SK-N-SH treated with all-trans-retinoic acid at 6 μM for 48 hours (cell line): ENCODE results near the gene MFAP4.

ENCODE experiments used
- ATAC-seq: fragments of 200-7000 bp; cut with Tn5 transposase; 3 replicates; pipeline ENCODE4 v1.9.1; 2020; ENCODE audit warnings: mild to moderate bottlenecking, moderate library complexity
- ARNTL ChIP-seq: fragments of 450-650 bp; formaldehyde crosslinking; IDR thresholded peaks from 2 replicates; pipeline ENCODE4 v1.5.0; 2020; ENCODE audit warnings: low read depth, mild to moderate bottlenecking, moderate library complexity, borderline replicate concordance
- BACH2 ChIP-seq: fragments of 250-450 bp; sonication (Bioruptor Pico); IDR thresholded peaks from 2 replicates; pipeline ENCODE4 v1.9.0; 2021; ENCODE audit warnings: mild to moderate bottlenecking, borderline replicate concordance
- CSDC2 ChIP-seq: fragments of 250-450 bp; sonication (Bioruptor Pico); IDR thresholded peaks from 2 replicates; pipeline ENCODE4 v1.5.0; 2020; ENCODE audit warnings: mild to moderate bottlenecking, moderate library complexity
- ESRRG ChIP-seq: fragments of 250-450 bp; sonication (Bioruptor Pico); IDR thresholded peaks from 2 replicates; pipeline ENCODE4 v1.6.1; 2021; ENCODE audit warnings: mild to moderate bottlenecking
- GLIS3 ChIP-seq: fragments of 250-450 bp; sonication (Bioruptor Pico); IDR thresholded peaks from 2 replicates; pipeline ENCODE4 v1.5.0; 2020; ENCODE audit warnings: mild to moderate bottlenecking, moderate library complexity
- ISL1 ChIP-seq: fragments of 250-450 bp; sonication (Bioruptor Pico); IDR thresholded peaks from 2 replicates; pipeline ENCODE4 v2.1.2; 2022; ENCODE audit warnings: mild to moderate bottlenecking, moderate library complexity
- OSR1 ChIP-seq: fragments of 250-450 bp; sonication (Bioruptor Pico); IDR thresholded peaks from 2 replicates; pipeline ENCODE4 v1.8.0; 2022; ENCODE audit warnings: moderate library complexity, mild to moderate bottlenecking, inconsistent platforms
- PATZ1 ChIP-seq: fragments of 250-450 bp; sonication (Bioruptor Pico); IDR thresholded peaks from 2 replicates; pipeline ENCODE4 v1.8.0; 2020; ENCODE audit warnings: mild to moderate bottlenecking, moderate library complexity, borderline replicate concordance
- PPARA ChIP-seq: fragments of 250-450 bp; sonication (Bioruptor Pico); IDR thresholded peaks from 2 replicates; pipeline ENCODE4 v1.5.0; 2020; ENCODE audit warnings: mild to moderate bottlenecking, borderline replicate concordance
- RARB ChIP-seq: fragments of 250-450 bp; sonication (Bioruptor Pico); IDR thresholded peaks from 2 replicates; pipeline ENCODE4 v1.8.0; 2021; ENCODE audit warnings: mild to moderate bottlenecking, moderate library complexity
- SNAI2 ChIP-seq: fragments of 250-450 bp; sonication (Bioruptor Pico); IDR thresholded peaks from 2 replicates; pipeline ENCODE4 v1.5.0; 2020; ENCODE audit warnings: mild to moderate bottlenecking, moderate library complexity
- TCF4 ChIP-seq: fragments of 250-450 bp; sonication (Bioruptor Pico); IDR thresholded peaks from 2 replicates; pipeline ENCODE4 v1.8.0; 2021; ENCODE audit warnings: mild to moderate bottlenecking, moderate library complexity, borderline replicate concordance
- TOX ChIP-seq: fragments of 250-450 bp; sonication (Bioruptor Pico); IDR thresholded peaks from 2 replicates; pipeline ENCODE4 v1.8.0; 2021; ENCODE audit warnings: mild to moderate bottlenecking, moderate library complexity, borderline replicate concordance
- ZC3H10 ChIP-seq: fragments of 250-450 bp; sonication (Bioruptor Pico); IDR thresholded peaks from 2 replicates; pipeline ENCODE4 v1.5.1; 2021; ENCODE audit warnings: mild to moderate bottlenecking, moderate library complexity
- ZFP3 ChIP-seq: fragments of 250-450 bp; sonication (Bioruptor Pico); IDR thresholded peaks from 2 replicates; pipeline ENCODE4 v1.5.0; 2020; ENCODE audit warnings: mild to moderate bottlenecking, moderate library complexity
- ZFP30 ChIP-seq: fragments of 450-650 bp; formaldehyde crosslinking; IDR thresholded peaks from 2 replicates; pipeline ENCODE4 v1.5.0; 2022; ENCODE audit warnings: mild to moderate bottlenecking, moderate library complexity
- ZNF565 ChIP-seq: fragments of 450-650 bp; formaldehyde crosslinking; conservative IDR thresholded peaks from 2 replicates; pipeline ENCODE4 v1.5.0; 2020; ENCODE audit warnings: low read depth, mild to moderate bottlenecking, moderate library complexity
- ZNF70 ChIP-seq: fragments of 450-650 bp; formaldehyde crosslinking; IDR thresholded peaks from 2 replicates; pipeline ENCODE4 v1.5.0; 2020; ENCODE audit warnings: mild to moderate bottlenecking, moderate library complexity
- ZNF8 ChIP-seq: fragments of 450-650 bp; formaldehyde crosslinking; IDR thresholded peaks from 2 replicates; pipeline ENCODE4 v1.5.0; 2020; ENCODE audit warnings: mild to moderate bottlenecking, moderate library complexity
- TF ChIP-seq, protein P1 (sequence below): fragments of 250-450 bp; sonication (Bioruptor Pico); IDR thresholded peaks from 2 replicates; pipeline ENCODE4 v1.5.1; 2021; ENCODE audit warnings: mild to moderate bottlenecking, moderate library complexity
- TF ChIP-seq, protein P2 (sequence below): fragments of 250-450 bp; sonication (Bioruptor Pico); IDR thresholded peaks from 2 replicates; pipeline ENCODE4 v1.8.0; 2021; ENCODE audit warnings: low read depth, mild to moderate bottlenecking, moderate library complexity, borderline replicate concordance
- TF ChIP-seq, protein P3 (sequence below): fragments of 250-450 bp; sonication (Bioruptor Pico); IDR thresholded peaks from 2 replicates; pipeline ENCODE4 v1.5.1; 2020; ENCODE audit warnings: low read depth, mild to moderate bottlenecking, moderate library complexity
- TF ChIP-seq, protein P4 (sequence below): fragments of 250-450 bp; sonication (Bioruptor Pico); IDR thresholded peaks from 2 replicates; pipeline ENCODE4 v1.5.0; 2020; ENCODE audit warnings: mild to moderate bottlenecking, moderate library complexity

MFAP4 gene

DNA sequence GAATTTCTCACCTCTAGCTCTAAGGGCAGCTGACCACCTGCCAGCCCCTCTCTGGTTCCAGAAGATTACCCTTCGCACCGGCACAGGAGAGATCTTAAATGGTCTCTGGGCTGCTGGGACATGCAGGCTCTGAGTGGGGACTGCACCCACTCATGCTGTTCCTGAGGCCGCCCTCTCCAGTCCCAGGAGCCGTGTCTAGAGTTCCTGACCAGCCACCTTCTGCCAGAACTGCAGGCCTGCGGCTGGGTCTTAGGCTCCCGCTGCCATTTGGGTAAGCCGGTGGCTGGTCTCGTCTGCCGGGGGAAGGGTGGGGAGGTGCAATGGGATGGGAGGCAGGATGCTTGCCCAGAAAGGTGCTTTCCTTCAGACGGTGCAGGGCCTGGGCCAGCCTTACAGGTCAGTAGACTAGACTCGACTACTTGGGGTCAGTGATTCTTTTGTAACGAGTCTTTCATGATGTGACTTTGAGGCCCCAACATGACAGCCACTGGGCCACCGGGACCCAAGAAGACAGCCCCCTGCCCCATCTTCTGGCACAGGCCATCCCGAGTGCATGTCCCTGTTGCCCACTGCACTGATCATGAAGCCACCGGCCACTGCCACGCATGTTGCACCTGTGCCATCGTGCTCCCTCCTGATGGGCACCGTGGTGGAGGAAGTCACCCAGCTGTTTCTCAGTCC, 50.9 kb downstream of the MFAP4 start:
- ATAC-seq, result no peak
- TF ChIP-seq GLIS3 (CRISPR knock-in tag) (no peak), ZNF70 (no peak), ARNTL (no peak), RARB (CRISPR knock-in tag) (no peak), TCF4 (CRISPR knock-in tag) (no peak)
- TF ChIP-seq, protein P1, sequence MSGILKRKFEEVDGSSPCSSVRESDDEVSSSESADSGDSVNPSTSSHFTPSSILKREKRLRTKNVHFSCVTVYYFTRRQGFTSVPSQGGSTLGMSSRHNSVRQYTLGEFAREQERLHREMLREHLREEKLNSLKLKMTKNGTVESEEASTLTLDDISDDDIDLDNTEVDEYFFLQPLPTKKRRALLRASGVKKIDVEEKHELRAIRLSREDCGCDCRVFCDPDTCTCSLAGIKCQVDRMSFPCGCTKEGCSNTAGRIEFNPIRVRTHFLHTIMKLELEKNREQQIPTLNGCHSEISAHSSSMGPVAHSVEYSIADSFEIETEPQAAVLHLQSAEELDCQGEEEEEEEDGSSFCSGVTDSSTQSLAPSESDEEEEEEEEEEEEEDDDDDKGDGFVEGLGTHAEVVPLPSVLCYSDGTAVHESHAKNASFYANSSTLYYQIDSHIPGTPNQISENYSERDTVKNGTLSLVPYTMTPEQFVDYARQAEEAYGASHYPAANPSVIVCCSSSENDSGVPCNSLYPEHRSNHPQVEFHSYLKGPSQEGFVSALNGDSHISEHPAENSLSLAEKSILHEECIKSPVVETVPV, result no peak

DNA sequence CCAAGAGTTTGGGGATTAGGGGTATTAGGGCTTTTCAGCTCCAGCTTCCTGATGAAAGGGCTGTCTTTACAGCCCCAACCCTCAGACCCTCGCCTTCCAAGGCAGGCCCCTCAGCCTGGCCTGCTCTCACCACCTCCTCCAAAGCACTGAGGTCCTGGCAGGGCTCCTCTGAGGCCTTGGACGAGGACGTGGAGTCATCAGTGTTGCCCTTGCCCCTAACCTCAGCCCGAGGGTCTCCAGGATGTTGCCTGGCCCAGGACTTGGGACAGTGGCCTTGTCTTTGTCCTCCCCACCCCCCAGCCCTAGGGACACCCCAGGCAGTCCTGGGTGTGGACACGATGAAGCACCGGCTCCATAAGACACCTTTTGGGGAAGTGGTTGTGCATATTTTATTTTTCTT, 52.7 kb downstream of the MFAP4 start:
- ATAC-seq, result no peak
- TF ChIP-seq PPARA, result no peak
- no peak for TF ChIP-seq GLIS3 (CRISPR knock-in tag)
- TF ChIP-seq ESRRG (CRISPR knock-in tag), result no peak
- no peak for TF ChIP-seq OSR1 (CRISPR knock-in tag)
- no peak for TF ChIP-seq ZFP3 (CRISPR knock-in tag)
- TF ChIP-seq, protein P2, sequence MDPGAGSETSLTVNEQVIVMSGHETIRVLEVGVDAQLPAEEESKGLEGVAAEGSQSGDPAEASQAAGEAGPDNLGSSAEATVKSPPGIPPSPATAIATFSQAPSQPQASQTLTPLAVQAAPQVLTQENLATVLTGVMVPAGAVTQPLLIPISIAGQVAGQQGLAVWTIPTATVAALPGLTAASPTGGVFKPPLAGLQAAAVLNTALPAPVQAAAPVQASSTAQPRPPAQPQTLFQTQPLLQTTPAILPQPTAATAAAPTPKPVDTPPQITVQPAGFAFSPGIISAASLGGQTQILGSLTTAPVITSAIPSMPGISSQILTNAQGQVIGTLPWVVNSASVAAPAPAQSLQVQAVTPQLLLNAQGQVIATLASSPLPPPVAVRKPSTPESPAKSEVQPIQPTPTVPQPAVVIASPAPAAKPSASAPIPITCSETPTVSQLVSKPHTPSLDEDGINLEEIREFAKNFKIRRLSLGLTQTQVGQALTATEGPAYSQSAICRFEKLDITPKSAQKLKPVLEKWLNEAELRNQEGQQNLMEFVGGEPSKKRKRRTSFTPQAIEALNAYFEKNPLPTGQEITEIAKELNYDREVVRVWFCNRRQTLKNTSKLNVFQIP, result no peak
- TF ChIP-seq ARNTL, result no peak
- no peak for TF ChIP-seq BACH2
- no peak for TF ChIP-seq ZNF70
- no peak for TF ChIP-seq SNAI2 (CRISPR knock-in tag)
- TF ChIP-seq ISL1 (CRISPR knock-in tag), result no peak
- TF ChIP-seq ZNF565 (CRISPR knock-in tag), result no peak
- no peak for TF ChIP-seq ZNF8
- TF ChIP-seq, all 23 proteins: peak for 0

GRCh38 chr17:19333736-19334290, 53.2 kb downstream of the MFAP4 start:
- TF ChIP-seq, protein P3, sequence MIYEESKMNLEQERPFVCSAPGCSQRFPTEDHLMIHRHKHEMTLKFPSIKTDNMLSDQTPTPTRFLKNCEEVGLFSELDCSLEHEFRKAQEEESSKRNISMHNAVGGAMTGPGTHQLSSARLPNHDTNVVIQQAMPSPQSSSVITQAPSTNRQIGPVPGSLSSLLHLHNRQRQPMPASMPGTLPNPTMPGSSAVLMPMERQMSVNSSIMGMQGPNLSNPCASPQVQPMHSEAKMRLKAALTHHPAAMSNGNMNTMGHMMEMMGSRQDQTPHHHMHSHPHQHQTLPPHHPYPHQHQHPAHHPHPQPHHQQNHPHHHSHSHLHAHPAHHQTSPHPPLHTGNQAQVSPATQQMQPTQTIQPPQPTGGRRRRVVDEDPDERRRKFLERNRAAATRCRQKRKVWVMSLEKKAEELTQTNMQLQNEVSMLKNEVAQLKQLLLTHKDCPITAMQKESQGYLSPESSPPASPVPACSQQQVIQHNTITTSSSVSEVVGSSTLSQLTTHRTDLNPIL (CRISPR knock-in tag), result no peak
- no peak for TF ChIP-seq PPARA
- no peak for TF ChIP-seq CSDC2 (CRISPR knock-in tag)
- TF ChIP-seq, protein P4, sequence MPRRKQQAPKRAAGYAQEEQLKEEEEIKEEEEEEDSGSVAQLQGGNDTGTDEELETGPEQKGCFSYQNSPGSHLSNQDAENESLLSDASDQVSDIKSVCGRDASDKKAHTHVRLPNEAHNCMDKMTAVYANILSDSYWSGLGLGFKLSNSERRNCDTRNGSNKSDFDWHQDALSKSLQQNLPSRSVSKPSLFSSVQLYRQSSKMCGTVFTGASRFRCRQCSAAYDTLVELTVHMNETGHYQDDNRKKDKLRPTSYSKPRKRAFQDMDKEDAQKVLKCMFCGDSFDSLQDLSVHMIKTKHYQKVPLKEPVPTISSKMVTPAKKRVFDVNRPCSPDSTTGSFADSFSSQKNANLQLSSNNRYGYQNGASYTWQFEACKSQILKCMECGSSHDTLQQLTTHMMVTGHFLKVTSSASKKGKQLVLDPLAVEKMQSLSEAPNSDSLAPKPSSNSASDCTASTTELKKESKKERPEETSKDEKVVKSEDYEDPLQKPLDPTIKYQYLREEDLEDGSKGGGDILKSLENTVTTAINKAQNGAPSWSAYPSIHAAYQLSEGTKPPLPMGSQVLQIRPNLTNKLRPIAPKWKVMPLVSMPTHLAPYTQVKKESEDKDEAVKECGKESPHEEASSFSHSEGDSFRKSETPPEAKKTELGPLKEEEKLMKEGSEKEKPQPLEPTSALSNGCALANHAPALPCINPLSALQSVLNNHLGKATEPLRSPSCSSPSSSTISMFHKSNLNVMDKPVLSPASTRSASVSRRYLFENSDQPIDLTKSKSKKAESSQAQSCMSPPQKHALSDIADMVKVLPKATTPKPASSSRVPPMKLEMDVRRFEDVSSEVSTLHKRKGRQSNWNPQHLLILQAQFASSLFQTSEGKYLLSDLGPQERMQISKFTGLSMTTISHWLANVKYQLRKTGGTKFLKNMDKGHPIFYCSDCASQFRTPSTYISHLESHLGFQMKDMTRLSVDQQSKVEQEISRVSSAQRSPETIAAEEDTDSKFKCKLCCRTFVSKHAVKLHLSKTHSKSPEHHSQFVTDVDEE (CRISPR knock-in tag), result no peak
- no peak for TF ChIP-seq BACH2
- TF ChIP-seq OSR1 (CRISPR knock-in tag), result no peak
- no peak for TF ChIP-seq RARB (CRISPR knock-in tag)
- no peak for TF ChIP-seq ZC3H10 (CRISPR knock-in tag)
- TF ChIP-seq, protein P1, result no peak
- TF ChIP-seq ISL1 (CRISPR knock-in tag), result no peak
- no peak for TF ChIP-seq ZNF8
- TF ChIP-seq ESRRG (CRISPR knock-in tag), result no peak
- TF ChIP-seq ZFP30, result no peak
- no peak for TF ChIP-seq GLIS3 (CRISPR knock-in tag)
- no peak for TF ChIP-seq TCF4 (CRISPR knock-in tag)
- no peak for TF ChIP-seq PATZ1
- TF ChIP-seq TOX, result no peak
- TF ChIP-seq, protein P2, result no peak
- ATAC-seq, result no peak
